ENCODE measurements around the gene RXRA. TPM values are rescaled to one million over a fixed set of nuclear protein-coding genes. Genes with fewer than 3 reads are reported as not detected.

RXRA gene
- total RNA-seq, 2 donors from 2014 or later: 68.2 to 72.0 TPM

GRCh38 chr9:134332841-134333233 is 6.6 kb downstream of the RXRA start:
- Histone ChIP-seq H3K9ac (ENCODE audit: low read depth in 2 of 2, low read length in 2 of 2) (peak overlapping the region; percentile 56 to 70), H3K4me3 (no peak overlapping the region), H3K4me1 (peaks cover 58% of the 10 kb centered on the region), H3K36me3 (no peaks in the 10 kb centered on the region), H3K27me3 (no peaks in the 10 kb centered on the region), H3K9me3 (no peaks in the 10 kb centered on the region), H3K27ac (peak overlapping the region; percentile 75)
- TF ChIP-seq CTCF (IDR thresholded peaks at IDR 0.05): no peak
- intact Hi-C loops (cut with DNase I): loop anchor here (5.0 kb wide), 1 partner anchor 161 kb away; no protein-coding TSS in a partner anchor
- DNase-seq: no peak

- Histone ChIP-seq H3K27me3 (no peaks in the 10 kb centered on the region), H3K4me1 (peaks cover 60% of the 10 kb centered on the region), H3K9me3 (no peaks in the 10 kb centered on the region), H3K27ac (peak overlapping the region; percentile 75), H3K9ac (ENCODE audit: low read depth in 2 of 2, low read length in 2 of 2) (peak overlapping the region; percentile 66 to 70), H3K4me3 (no peak overlapping the region), H3K36me3 (no peaks in the 10 kb centered on the region)
- intact Hi-C loops (cut with DNase I): loop anchor here (5.0 kb wide), 1 partner anchor 161 kb away; no protein-coding TSS in a partner anchor
- DNase-seq: peak; percentile 89
- no peak for TF ChIP-seq CTCF (IDR thresholded peaks at IDR 0.05)
Observed at GRCh38 chr9:134333234-134333873, 7.1 kb downstream of the RXRA start.

GRCh38 chr9:134333874-134334581 is 7.8 kb downstream of the RXRA start:
- intact Hi-C loops (cut with DNase I): loop anchor here (5.0 kb wide), 1 partner anchor 162 kb away; no protein-coding TSS in a partner anchor
- Histone ChIP-seq H3K4me3 (no peak overlapping the region), H3K4me1 (peaks cover 66% of the 10 kb centered on the region), H3K9me3 (no peaks in the 10 kb centered on the region), H3K9ac (ENCODE audit: low read depth in 2 of 2, low read length in 2 of 2) (peak overlapping the region; percentile 66 to 70), H3K36me3 (no peaks in the 10 kb centered on the region), H3K27me3 (no peaks in the 10 kb centered on the region), H3K27ac (peak overlapping the region; percentile 75)
- TF ChIP-seq CTCF (IDR thresholded peaks at IDR 0.05): no peak
- no peak for DNase-seq

- Histone ChIP-seq H3K9me3 (no peaks in the 10 kb centered on the region), H3K27me3 (no peaks in the 10 kb centered on the region), H3K27ac (no peak overlapping the region), H3K36me3 (no peaks in the 10 kb centered on the region), H3K4me1 (peaks cover 61% of the 10 kb centered on the region), H3K9ac (ENCODE audit: low read depth in 2 of 2, low read length in 2 of 2) (peak overlapping the region in 1 of 2 donors; percentile 70), H3K4me3 (no peak overlapping the region)
- no peak for DNase-seq
- no peak for TF ChIP-seq CTCF (IDR thresholded peaks at IDR 0.05)
- intact Hi-C loops (cut with DNase I): no loop called here
Observed at GRCh38 chr9:134335061-134335460, 8.8 kb downstream of the RXRA start.

GRCh38 chr9:134335486-134336220 is 9.4 kb downstream of the RXRA start:
- peaks cover 56% of the 10 kb centered on the region for H3K4me1 ChIP-seq
- H3K36me3 ChIP-seq: no peaks in the 10 kb centered on the region
- no peak for TF ChIP-seq CTCF (IDR thresholded peaks at IDR 0.05)
- H3K4me3 ChIP-seq: no peak overlapping the region
- intact Hi-C loops (cut with DNase I): no loop called here
- peak overlapping the region; percentile 30 to 70 for H3K9ac ChIP-seq (ENCODE audit: low read depth in 2 of 2, low read length in 2 of 2)
- H3K9me3 ChIP-seq: no peaks in the 10 kb centered on the region
- peak; percentile 90 for DNase-seq
- H3K27me3 ChIP-seq: no peaks in the 10 kb centered on the region
- H3K27ac ChIP-seq: peak overlapping the region; percentile 54
